CMK (cell line): ENCODE measurements around the gene FGGY.

Source experiments
- DNase-seq: peaks from one replicate; pipeline ENCODE4 v3.0.0-alpha.2; 2010; ENCODE audit warnings: low read depth

FGGY gene

GRCh38 chr1:59388191-59388590 is 91.3 kb downstream of the FGGY start:
- DNase-seq = no peak

- DNase-seq = no peak
Observed at GRCh38 chr1:59389847-59390246, 93.0 kb downstream of the FGGY start.

GRCh38 chr1:59390307-59390706 is 93.4 kb downstream of the FGGY start:
- DNase-seq = no peak

GRCh38 chr1:59391212-59392179 is 94.6 kb downstream of the FGGY start:
- DNase-seq = no peak

GRCh38 chr1:59393211-59394180 is 96.6 kb downstream of the FGGY start:
- DNase-seq = no peak

GRCh38 chr1:59394706-59395425 is 98.0 kb downstream of the FGGY start:
- no peak for DNase-seq

- no peak for DNase-seq
Observed at GRCh38 chr1:59396387-59396786, 99.5 kb downstream of the FGGY start.

- no peak for DNase-seq
Observed at GRCh38 chr1:59397139-59397858, 100.4 kb downstream of the FGGY start.

- no peak for DNase-seq
Observed at GRCh38 chr1:59399642-59400041, 102.7 kb downstream of the FGGY start.

GRCh38 chr1:59401581-59401980 is 104.7 kb downstream of the FGGY start:
- DNase-seq = no peak

- DNase-seq = no peak
Observed at GRCh38 chr1:59404796-59405195, 107.9 kb downstream of the FGGY start.

GRCh38 chr1:59406437-59407164 is 109.7 kb downstream of the FGGY start:
- DNase-seq = no peak

GRCh38 chr1:59408608-59409240 is 111.8 kb downstream of the FGGY start:
- no peak for DNase-seq

GRCh38 chr1:59409549-59409948 is 112.7 kb downstream of the FGGY start:
- no peak for DNase-seq

- DNase-seq = no peak
Observed at GRCh38 chr1:59409986-59410385, 113.1 kb downstream of the FGGY start.

- no peak for DNase-seq
Observed at GRCh38 chr1:59410457-59410856, 113.6 kb downstream of the FGGY start.

GRCh38 chr1:59411147-59411546 is 114.3 kb downstream of the FGGY start:
- no peak for DNase-seq

- DNase-seq = peak; percentile 48
Observed at GRCh38 chr1:59412718-59413326, 115.9 kb downstream of the FGGY start.

- DNase-seq = no peak
Observed at GRCh38 chr1:59413327-59413720, 116.4 kb downstream of the FGGY start.
